K562 (cell line): Measurements from ENCODE around the gene IGFBP4.

Experiments used
- ARNT ChIP-seq, 2 experiments: fragments of 450-650 bp; IDR thresholded peaks; 2 replicates each; pipeline ENCODE4 v1.6.1; 2016; ENCODE audit warnings: mild to moderate bottlenecking in 1 of 2
- JUNB ChIP-seq: fragments of 450-650 bp; formaldehyde crosslinking; conservative IDR thresholded peaks from 2 replicates; pipeline ENCODE4 v1.4.0; 2020; ENCODE audit warnings: mild to moderate bottlenecking
- MAX ChIP-seq: sonication (generic); formaldehyde crosslinking; IDR thresholded peaks from 2 replicates; pipeline ENCODE4 v1.9.0; 2022; ENCODE audit warnings: mild to moderate bottlenecking, missing genetic modification reagents
- SMC3 ChIP-seq: conservative IDR thresholded peaks from 2 replicates; pipeline ENCODE4 v1.6.1; 2011; ENCODE audit warnings: low read depth, low read length, improper control_type of control experiment; ENCODE audit not compliant: insufficient read depth
- TCF7L2 ChIP-seq: fragments of 150-350 bp; IDR thresholded peaks from 2 replicates; pipeline ENCODE4 v1.6.1; 2016; ENCODE audit warnings: low read depth, mild to moderate bottlenecking, low read length, moderate library complexity
- ZNF143 ChIP-seq: sonication (generic); formaldehyde crosslinking; IDR thresholded peaks from 2 replicates; pipeline ENCODE4 v1.9.0; 2022; ENCODE audit warnings: mild to moderate bottlenecking, missing genetic modification reagents
- TF ChIP-seq, protein P1 (sequence below): fragments of 450-650 bp; formaldehyde crosslinking; IDR thresholded peaks from 2 replicates; pipeline ENCODE4 v1.4.0; 2022; ENCODE audit warnings: missing genetic modification characterization
- TF ChIP-seq, protein P2 (sequence below), 2 experiments: fragments of 450-650 bp; formaldehyde crosslinking in 1 of 2; IDR thresholded peaks; 2 replicates each; pipeline versions ENCODE4 v1.4.0 to v1.6.1; 2014 to 2020; ENCODE audit warnings: mild to moderate bottlenecking in 2 of 2, borderline replicate concordance in 1 of 2, low read depth in 1 of 2

DNA sequence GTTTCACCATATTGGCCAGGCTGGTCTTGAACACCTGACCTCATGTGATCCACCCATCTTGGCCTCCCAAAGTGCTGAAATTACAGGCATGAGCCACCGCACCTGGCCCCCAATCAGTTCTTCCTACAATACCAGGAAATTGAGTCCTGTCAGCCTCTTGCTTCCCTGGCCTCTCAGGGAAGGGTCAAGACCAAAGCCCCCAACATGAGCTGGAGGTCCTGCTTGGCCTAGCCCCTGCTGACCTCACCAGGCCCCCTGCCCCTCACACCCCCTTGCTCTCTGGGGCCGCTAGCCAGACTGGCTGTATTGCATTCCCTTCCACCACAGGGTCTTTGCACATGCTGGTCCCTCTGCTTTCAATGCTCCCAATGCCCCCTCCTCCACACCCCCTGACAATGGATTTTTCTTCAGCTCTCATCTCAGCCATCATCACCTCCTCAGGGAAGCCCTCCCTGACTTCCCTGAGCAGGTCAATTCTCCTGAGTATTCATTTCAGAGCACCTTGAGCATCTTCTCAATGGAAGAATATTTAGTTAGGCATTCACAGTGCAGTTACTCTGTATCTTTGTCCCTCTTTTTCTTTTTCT is 24.1 kb downstream of the IGFBP4 start:
- TF ChIP-seq, protein P1, sequence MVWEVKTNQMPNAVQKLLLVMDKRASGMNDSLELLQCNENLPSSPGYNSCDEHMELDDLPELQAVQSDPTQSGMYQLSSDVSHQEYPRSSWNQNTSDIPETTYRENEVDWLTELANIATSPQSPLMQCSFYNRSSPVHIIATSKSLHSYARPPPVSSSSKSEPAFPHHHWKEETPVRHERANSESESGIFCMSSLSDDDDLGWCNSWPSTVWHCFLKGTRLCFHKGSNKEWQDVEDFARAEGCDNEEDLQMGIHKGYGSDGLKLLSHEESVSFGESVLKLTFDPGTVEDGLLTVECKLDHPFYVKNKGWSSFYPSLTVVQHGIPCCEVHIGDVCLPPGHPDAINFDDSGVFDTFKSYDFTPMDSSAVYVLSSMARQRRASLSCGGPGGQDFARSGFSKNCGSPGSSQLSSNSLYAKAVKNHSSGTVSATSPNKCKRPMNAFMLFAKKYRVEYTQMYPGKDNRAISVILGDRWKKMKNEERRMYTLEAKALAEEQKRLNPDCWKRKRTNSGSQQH (CRISPR knock-in tag), result no peak
- TF ChIP-seq TCF7L2 (no peak), ARNT (IDR thresholded peaks at IDR 0.05) (no peak), SMC3 (no peak), ZNF143 (CRISPR knock-in tag) (no peak), JUNB (no peak), MAX (CRISPR knock-in tag) (no peak)
- TF ChIP-seq, protein P2, sequence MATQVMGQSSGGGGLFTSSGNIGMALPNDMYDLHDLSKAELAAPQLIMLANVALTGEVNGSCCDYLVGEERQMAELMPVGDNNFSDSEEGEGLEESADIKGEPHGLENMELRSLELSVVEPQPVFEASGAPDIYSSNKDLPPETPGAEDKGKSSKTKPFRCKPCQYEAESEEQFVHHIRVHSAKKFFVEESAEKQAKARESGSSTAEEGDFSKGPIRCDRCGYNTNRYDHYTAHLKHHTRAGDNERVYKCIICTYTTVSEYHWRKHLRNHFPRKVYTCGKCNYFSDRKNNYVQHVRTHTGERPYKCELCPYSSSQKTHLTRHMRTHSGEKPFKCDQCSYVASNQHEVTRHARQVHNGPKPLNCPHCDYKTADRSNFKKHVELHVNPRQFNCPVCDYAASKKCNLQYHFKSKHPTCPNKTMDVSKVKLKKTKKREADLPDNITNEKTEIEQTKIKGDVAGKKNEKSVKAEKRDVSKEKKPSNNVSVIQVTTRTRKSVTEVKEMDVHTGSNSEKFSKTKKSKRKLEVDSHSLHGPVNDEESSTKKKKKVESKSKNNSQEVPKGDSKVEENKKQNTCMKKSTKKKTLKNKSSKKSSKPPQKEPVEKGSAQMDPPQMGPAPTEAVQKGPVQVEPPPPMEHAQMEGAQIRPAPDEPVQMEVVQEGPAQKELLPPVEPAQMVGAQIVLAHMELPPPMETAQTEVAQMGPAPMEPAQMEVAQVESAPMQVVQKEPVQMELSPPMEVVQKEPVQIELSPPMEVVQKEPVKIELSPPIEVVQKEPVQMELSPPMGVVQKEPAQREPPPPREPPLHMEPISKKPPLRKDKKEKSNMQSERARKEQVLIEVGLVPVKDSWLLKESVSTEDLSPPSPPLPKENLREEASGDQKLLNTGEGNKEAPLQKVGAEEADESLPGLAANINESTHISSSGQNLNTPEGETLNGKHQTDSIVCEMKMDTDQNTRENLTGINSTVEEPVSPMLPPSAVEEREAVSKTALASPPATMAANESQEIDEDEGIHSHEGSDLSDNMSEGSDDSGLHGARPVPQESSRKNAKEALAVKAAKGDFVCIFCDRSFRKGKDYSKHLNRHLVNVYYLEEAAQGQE (IDR thresholded peaks at IDR 0.05; ENCODE audit: borderline replicate concordance), result no peak
- TF ChIP-seq, protein P2 (CRISPR knock-in tag; IDR thresholded peaks at IDR 0.05; ENCODE audit: low read depth), result no peak
